Esophagus muscularis mucosa (tissue), 4 donors: ENCODE measurements around the gene THAP4. TPM values are rescaled to one million over a fixed set of nuclear protein-coding genes. Genes with fewer than 3 reads are reported as not detected.

Experiments used
- DNase-seq: peaks from one replicate; pipeline ENCODE4 v3.0.0-alpha.2; 2017; ENCODE audit errors: extremely low spot score
- H3K27ac ChIP-seq, 4 donors: fragments of 200-600 bp; sonication (generic); replicated peaks in 1 of 4; 1 replicate in 3 of 4; 2 replicates in 1 of 4; pipeline ENCODE4 v1.5.1; 2016 to 2019; ENCODE audit warnings: mild to moderate bottlenecking in 1 of 4
- H3K27me3 ChIP-seq, 4 donors: fragments of 200-600 bp; sonication (generic); one replicate each; pipeline versions ENCODE4 v1.5.1 to v1.6.0; 2016 to 2019
- H3K36me3 ChIP-seq, 4 donors: fragments of 200-600 bp; sonication (generic); one replicate each; pipeline ENCODE4 v1.5.1; 2016 to 2019
- H3K4me1 ChIP-seq, 4 donors: fragments of 200-600 bp; sonication (generic); one replicate each; pipeline ENCODE4 v1.5.1; 2016 to 2019
- H3K4me3 ChIP-seq, 4 donors: fragments of 200-600 bp; sonication (generic); 1 replicate in 2 of 4; 2 replicates in 2 of 4; pipeline ENCODE4 v1.5.1; 2016 to 2019; ENCODE audit warnings: mild to moderate bottlenecking in 4 of 4, moderate library complexity in 1 of 4
- H3K9me3 ChIP-seq, 4 donors: fragments of 200-600 bp; sonication (generic); 1 replicate in 3 of 4; 2 replicates in 1 of 4; pipeline ENCODE4 v1.5.1; 2016 to 2019
- EP300 ChIP-seq: sonication (generic); formaldehyde crosslinking; IDR thresholded peaks from one replicate; pipeline ENCODE4 v1.6.1; 2017; ENCODE audit warnings: antibody characterized with exemption
- POLR2A ChIP-seq: fragments of 450-650 bp; IDR thresholded peaks from one replicate; pipeline ENCODE4 v1.6.1; 2017; ENCODE audit warnings: antibody characterized with exemption, moderate library complexity, mild to moderate bottlenecking, low read depth
- POLR2AphosphoS5 ChIP-seq, 2 donors: sonication (generic); formaldehyde crosslinking; IDR thresholded peaks; one replicate each; pipeline ENCODE4 v1.6.1; 2017; ENCODE audit warnings: antibody characterized with exemption in 2 of 2
- WGBS: methylation state at CpG from one replicate; pipeline ENCODE4 v1.1.5; 2018; 5-methylcytosine and 5-hydroxymethylcytosine counted together
- intact Hi-C: fragments of 100-400 bp; cut with DNase I; formaldehyde crosslinking; loops from one replicate; pipeline ENCODE4 v1.15.1; 2023
- total RNA-seq, 4 donors: library from RNA; depleted of rRNA; stranded (reverse); fragments of >200 nt; gene quantifications; one replicate each; pipeline versions ENCODE4 v1.1.0 to v1.2.1, GENCODE V29; 2016
- TF ChIP-seq, protein P1 (sequence below), 3 experiments: fragments of 200-600 bp in 2 of 3; fragments of 450-650 bp in 1 of 3; sonication (generic) in 2 of 3; IDR thresholded peaks; one replicate each; pipeline ENCODE4 v1.5.1; 2017 to 2019; ENCODE audit warnings: antibody characterized with exemption in 3 of 3, mild to moderate bottlenecking in 2 of 3, moderate library complexity in 1 of 3

Gene THAP4
- total RNA-seq, 4 donors from 2014 or later: 37.0 to 69.8 (median 49.6) TPM

DNA sequence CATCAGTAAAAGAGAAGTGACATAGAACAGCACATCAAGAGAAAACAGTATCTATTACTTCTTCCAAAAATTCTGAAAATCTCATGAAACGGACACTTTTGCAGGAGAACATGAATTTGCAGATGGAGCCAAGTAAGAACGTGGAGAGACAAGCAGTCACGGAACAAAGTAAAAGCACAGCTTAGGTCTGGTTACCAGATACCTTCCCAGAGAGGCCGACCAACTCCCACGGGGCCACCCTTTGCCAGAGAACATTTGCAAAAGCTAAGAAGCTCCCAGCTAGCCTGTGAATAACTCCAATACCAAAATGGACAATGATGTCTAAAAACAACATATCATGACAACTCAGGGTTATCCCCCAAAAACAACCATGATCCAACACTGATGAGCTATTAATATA is 38.9 kb downstream of the THAP4 start:
- Histone ChIP-seq H3K4me1 (no peaks in the 10 kb centered on the region), H3K27ac (no peak overlapping the region), H3K9me3 (no peaks in the 10 kb centered on the region), H3K27me3 (no peaks in the 10 kb centered on the region), H3K36me3 (peaks cover 51 to 95% (median 79%) of the 10 kb centered on the region in 4 donors), H3K4me3 (no peak overlapping the region)
- 68% methylated on average over 5 of the region's 5 CpGs for WGBS
- DNase-seq: no peak
- TF ChIP-seq POLR2A: no peak
- TF ChIP-seq, protein P1, sequence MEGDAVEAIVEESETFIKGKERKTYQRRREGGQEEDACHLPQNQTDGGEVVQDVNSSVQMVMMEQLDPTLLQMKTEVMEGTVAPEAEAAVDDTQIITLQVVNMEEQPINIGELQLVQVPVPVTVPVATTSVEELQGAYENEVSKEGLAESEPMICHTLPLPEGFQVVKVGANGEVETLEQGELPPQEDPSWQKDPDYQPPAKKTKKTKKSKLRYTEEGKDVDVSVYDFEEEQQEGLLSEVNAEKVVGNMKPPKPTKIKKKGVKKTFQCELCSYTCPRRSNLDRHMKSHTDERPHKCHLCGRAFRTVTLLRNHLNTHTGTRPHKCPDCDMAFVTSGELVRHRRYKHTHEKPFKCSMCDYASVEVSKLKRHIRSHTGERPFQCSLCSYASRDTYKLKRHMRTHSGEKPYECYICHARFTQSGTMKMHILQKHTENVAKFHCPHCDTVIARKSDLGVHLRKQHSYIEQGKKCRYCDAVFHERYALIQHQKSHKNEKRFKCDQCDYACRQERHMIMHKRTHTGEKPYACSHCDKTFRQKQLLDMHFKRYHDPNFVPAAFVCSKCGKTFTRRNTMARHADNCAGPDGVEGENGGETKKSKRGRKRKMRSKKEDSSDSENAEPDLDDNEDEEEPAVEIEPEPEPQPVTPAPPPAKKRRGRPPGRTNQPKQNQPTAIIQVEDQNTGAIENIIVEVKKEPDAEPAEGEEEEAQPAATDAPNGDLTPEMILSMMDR (IDR thresholded peaks at IDR 0.05): no peak
- TF ChIP-seq EP300: no peak
- TF ChIP-seq POLR2AphosphoS5 (IDR thresholded peaks at IDR 0.05): no peak
- intact Hi-C loops: no loop called here

DNA sequence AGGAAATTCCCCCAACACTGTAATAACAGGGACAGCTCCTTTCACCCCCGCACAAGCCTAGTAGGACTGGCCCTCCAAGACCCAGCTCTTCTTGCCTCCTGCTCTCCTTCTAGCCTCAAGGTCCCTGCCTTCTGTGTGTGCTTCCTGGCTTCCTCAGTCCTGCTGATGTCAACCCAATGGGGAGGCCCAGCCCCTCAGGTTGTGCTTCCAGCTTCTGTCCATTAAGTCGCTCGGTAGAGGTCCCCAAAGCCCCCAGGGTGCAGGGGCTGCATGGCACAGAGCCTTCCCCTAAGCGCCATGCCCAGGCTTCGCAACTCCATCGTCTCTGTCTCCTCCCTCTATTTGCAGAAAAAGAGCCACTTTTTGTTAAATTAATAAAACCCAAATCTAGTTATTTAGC is 39.4 kb downstream of the THAP4 start:
- H3K4me3 ChIP-seq: no peak overlapping the region
- H3K4me1 ChIP-seq: no peaks in the 10 kb centered on the region
- H3K27me3 ChIP-seq: no peaks in the 10 kb centered on the region
- H3K9me3 ChIP-seq: no peaks in the 10 kb centered on the region
- no peak overlapping the region for H3K27ac ChIP-seq
- TF ChIP-seq POLR2A (no peak), POLR2AphosphoS5 (IDR thresholded peaks at IDR 0.05) (no peak), EP300 (no peak)
- TF ChIP-seq, protein P1 (IDR thresholded peaks at IDR 0.05): no peak
- peaks cover 48 to 95% (median 79%) of the 10 kb centered on the region in 4 donors for H3K36me3 ChIP-seq
- DNase-seq: no peak
- intact Hi-C loops: no loop called here
- WGBS: 87% methylated on average over 6 of the region's 6 CpGs

DNA sequence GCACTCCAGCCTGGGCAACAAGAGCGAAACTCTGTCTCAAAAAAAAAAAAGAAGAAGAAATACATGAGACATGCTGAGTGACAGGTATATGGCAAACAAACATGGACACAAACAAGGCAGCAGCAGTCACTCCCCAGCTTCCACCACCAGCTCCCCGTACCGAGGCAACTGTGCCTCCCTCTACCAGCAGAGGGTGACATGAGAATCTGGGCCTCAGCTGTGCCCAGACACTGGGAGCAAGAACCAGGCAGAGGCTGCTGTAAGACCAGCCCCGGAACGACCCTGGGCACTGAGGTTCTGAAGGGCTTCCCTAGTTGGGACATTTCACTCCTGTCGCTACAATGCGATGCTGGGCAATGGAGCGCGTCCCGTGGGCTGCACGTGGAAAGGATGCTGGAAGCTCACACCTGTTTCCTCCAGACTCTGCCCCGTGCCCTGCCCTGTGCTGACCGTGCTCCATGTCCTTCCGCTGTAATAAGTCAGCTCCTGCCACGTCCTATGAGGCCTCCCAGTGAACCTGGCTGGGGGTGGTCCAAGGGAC is 41.3 kb downstream of the THAP4 start:
- no peaks in the 10 kb centered on the region for H3K9me3 ChIP-seq
- no peaks in the 10 kb centered on the region for H3K4me1 ChIP-seq
- H3K27ac ChIP-seq: no peak overlapping the region
- no peak overlapping the region for H3K4me3 ChIP-seq
- H3K36me3 ChIP-seq: peaks cover 33 to 93% (median 72%) of the 10 kb centered on the region in 4 donors
- intact Hi-C loops: no loop called here
- no peaks in the 10 kb centered on the region for H3K27me3 ChIP-seq
- no peak for DNase-seq
- 89% methylated on average over 12 of the region's 15 CpGs for WGBS
- TF ChIP-seq EP300: no peak
- TF ChIP-seq, protein P1 (IDR thresholded peaks at IDR 0.05): peak in 1 of 3 experiments; percentile 14

DNA sequence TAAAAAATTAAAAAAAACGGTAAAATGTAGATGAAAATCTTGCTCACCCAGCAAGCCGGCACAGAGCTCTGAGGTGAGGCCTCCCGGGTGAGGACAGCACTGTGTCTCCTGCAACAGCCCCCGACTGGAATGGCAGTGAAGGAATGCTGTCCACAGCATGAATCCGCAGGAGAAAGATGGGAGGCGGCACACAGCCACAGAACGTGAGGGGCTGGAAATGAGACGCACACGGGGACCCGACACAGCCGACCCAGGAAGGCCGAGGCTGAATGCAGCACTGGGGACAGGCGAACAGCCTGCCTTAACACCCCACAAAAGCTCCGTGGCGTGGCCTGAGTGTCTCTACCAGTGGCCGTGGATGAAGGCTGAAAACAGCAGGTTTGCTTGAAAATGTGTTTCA is 43.7 kb downstream of the THAP4 start:
- no peak overlapping the region for H3K27ac ChIP-seq
- intact Hi-C loops: no loop called here

More for the DNA sequence above, 43.7 kb downstream of the THAP4 start:
- H3K4me1 ChIP-seq: no peaks in the 10 kb centered on the region
- H3K36me3 ChIP-seq: peaks cover 23 to 75% (median 51%) of the 10 kb centered on the region in 4 donors
- no peak overlapping the region for H3K4me3 ChIP-seq
- H3K27me3 ChIP-seq: no peaks in the 10 kb centered on the region
- H3K9me3 ChIP-seq: peaks cover 0 to 3% (median under 1%) of the 10 kb centered on the region in 4 donors
- no peak for DNase-seq
- TF ChIP-seq POLR2A (no peak), POLR2AphosphoS5 (IDR thresholded peaks at IDR 0.05) (no peak), EP300 (no peak)
- TF ChIP-seq, protein P1 (IDR thresholded peaks at IDR 0.05): no peak
- 95% methylated on average over 15 of the region's 16 CpGs for WGBS
